Stimulated activated CD4-positive, alpha-beta T cell treated with anti-CD3 and anti-CD28 coated beads, TNF-alpha, amount 100 ng/mL, for 1 hour (primary cell): Measurements from ENCODE around the gene PDE4B.

ENCODE experiments used
- DNase-seq, 3 donors: peaks; one replicate each; pipeline ENCODE4 v3.0.0-alpha.2; 2020; ENCODE audit warnings: low read depth in 3 of 3, low spot score in 1 of 3

The PDE4B gene

GRCh38 chr1:66351913-66352312, 559.2 kb downstream of the PDE4B start:
- no peak for DNase-seq

GRCh38 chr1:66352792-66353191, 560.1 kb downstream of the PDE4B start:
- DNase-seq, result no peak

GRCh38 chr1:66353257-66353656, 560.6 kb downstream of the PDE4B start:
- DNase-seq, result no peak

- DNase-seq, result no peak
Observed at GRCh38 chr1:66354311-66355201, 561.9 kb downstream of the PDE4B start.

GRCh38 chr1:66355756-66356155, 563.1 kb downstream of the PDE4B start:
- DNase-seq, result no peak

- DNase-seq, result no peak
Observed at GRCh38 chr1:66356605-66357004, 563.9 kb downstream of the PDE4B start.

- no peak for DNase-seq
Observed at GRCh38 chr1:66357021-66357420, 564.3 kb downstream of the PDE4B start.

GRCh38 chr1:66357478-66358197, 564.9 kb downstream of the PDE4B start:
- DNase-seq, result no peak

GRCh38 chr1:66359269-66359668, 566.6 kb downstream of the PDE4B start:
- no peak for DNase-seq

- no peak for DNase-seq
Observed at GRCh38 chr1:66359815-66360214, 567.1 kb downstream of the PDE4B start.

- DNase-seq, result no peak
Observed at GRCh38 chr1:66360285-66360724, 567.6 kb downstream of the PDE4B start.

- no peak for DNase-seq
Observed at GRCh38 chr1:66364578-66365391, 572.1 kb downstream of the PDE4B start.

GRCh38 chr1:66365635-66366034, 572.9 kb downstream of the PDE4B start:
- no peak for DNase-seq

- DNase-seq, result no peak
Observed at GRCh38 chr1:66366634-66367033, 573.9 kb downstream of the PDE4B start.

GRCh38 chr1:66367369-66367768, 574.7 kb downstream of the PDE4B start:
- DNase-seq, result no peak

GRCh38 chr1:66368261-66368660, 575.6 kb downstream of the PDE4B start:
- DNase-seq, result no peak

- DNase-seq, result no peak
Observed at GRCh38 chr1:66370462-66370971, 577.8 kb downstream of the PDE4B start.

GRCh38 chr1:66371233-66372005, 578.7 kb downstream of the PDE4B start:
- DNase-seq, result no peak

- no peak for DNase-seq
Observed at GRCh38 chr1:66372522-66373101, 579.9 kb downstream of the PDE4B start.

GRCh38 chr1:66373157-66373591, 580.5 kb downstream of the PDE4B start:
- no peak for DNase-seq
